Stimulated activated CD4-positive, alpha-beta T cell treated with anti-CD3 and anti-CD28 coated beads, Interleukin-12 subunit alpha, Interleukin-12 subunit beta, amount 100 ng/mL, for 48 hours (primary cell): Measurements from ENCODE around the gene GABPB1.

ENCODE experiments used
- DNase-seq, 3 donors: peaks; one replicate each; pipeline ENCODE4 v3.0.0-alpha.2; 2020; ENCODE audit warnings: low read depth in 2 of 3, low spot score in 1 of 3

GABPB1 gene

DNA sequence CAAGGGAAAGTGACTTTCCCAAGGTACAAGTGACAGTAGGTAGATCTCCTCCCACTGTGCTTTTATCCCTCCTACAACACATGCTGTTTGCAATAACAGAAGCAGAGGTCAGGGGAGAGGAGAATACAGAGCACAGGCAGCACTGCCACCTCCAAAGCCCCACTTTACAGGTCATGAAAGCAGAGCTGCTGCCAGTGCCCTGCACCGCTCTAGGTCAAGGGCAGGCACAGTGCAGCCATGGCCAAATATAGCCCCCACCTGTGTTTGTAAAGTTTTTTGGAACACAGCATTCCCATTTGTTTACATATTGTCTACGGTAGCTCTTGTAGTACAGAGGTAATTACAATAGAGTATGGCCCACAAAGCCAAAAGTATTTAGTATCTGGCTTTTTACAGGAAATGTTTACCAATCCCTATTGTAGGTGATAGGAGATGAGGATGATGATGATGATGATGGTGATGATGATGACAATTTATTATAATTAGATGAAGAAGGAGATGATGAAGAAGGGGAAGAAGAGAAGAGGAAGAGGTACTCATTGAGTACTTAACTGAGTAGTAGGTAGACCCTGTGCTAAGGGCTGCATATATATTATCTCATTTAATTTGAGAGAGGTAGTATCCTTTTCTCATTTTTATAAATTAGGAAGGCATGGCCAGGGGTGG is 109.9 kb downstream of the GABPB1 start:
- DNase-seq: no peak

DNA sequence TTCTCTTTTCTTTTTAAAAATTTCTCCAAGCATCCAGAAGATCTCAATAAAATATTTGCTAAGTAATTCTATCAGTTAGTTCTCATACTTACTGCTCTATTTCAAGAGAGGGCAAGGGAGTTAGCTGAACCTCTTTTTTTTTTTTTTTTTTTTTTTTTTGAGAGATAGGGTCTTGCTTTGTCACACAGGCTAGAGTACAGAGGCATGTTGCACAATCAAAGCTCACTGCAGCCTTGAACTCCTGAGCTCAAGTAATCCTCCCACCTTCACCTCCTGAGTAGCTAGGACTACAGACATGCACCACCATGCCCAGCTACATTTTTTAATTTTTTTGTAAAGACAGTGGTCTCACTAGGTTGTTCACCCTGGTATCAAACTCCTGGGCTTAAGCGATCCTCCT is 110.8 kb downstream of the GABPB1 start:
- DNase-seq: no peak

DNA sequence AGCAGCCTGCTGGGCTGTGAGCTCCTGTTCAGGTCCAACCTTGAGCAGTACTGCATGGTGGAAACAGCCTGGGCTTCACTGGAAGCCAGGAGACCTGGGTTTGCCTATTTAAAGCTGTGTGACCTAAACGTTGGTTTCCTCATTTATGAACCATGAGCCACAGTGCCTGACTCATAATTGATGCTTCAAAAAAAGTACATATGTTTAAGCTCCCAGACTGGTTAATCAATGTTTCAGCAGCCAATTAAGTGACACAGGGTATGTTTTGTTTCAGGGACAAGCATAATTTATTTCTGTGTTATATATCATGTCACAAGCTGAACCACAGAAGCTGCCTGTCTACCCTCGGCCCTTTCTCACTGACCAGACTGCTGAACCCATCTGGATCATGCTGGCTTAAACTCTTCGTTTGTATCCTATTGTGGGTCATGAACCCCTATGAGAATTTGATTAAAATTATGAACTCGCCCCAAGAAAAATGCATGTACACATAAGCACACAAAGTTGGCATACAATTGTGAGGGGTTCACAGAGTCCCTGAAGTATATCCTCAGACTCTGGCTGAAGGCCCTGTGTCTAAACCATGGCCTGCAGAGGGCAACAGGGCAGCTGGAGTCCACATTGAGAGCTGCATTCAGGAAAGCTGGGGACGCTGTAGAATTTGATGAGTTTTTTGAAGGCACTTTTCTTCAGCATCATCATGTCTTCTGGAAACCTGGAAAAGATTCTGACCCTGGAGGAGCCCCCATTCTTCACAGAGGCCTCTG is 113.1 kb downstream of the GABPB1 start:
- no peak for DNase-seq

DNA sequence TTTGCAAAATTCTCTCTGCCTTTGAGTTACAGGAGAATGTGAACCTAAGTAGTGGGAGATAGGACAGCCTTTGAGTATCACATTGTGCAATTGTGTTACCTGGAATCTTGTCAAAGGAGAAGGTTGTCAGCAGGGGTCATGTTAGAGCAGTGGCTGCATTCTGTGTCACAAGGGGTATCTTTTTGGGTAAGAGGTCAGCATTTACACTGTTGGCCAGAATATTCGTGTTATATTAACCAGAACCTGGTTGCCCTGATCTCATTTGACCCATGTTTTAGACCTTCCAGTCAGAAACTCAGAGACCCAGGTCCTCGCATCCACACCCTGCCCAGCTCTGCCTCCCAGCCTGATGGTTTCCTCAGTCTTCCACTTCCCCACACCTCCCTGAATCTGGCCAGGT is 116.7 kb downstream of the GABPB1 start:
- DNase-seq: no peak

- no peak for DNase-seq
These were observed 118.6 kb downstream of the GABPB1 start for GRCh38 chr15:50236433-50236832.

DNA sequence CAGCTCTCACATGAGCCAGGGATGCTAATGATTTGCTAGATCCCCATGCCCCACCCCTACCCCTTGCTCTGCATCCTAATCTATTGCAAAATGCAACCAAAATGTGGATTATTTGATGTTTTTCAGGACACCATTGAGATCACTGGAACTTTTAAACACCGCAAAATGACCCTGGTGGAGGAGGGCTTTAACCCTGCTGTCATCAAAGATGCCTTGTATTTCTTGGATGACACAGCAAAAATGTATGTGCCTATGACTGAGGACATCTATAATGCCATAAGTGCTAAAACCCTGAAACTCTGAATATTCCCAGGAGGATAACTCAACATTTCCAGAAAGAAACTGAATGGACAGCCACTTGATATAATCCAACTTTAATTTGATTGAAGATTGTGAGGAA is 119.2 kb downstream of the GABPB1 start:
- no peak for DNase-seq

DNA sequence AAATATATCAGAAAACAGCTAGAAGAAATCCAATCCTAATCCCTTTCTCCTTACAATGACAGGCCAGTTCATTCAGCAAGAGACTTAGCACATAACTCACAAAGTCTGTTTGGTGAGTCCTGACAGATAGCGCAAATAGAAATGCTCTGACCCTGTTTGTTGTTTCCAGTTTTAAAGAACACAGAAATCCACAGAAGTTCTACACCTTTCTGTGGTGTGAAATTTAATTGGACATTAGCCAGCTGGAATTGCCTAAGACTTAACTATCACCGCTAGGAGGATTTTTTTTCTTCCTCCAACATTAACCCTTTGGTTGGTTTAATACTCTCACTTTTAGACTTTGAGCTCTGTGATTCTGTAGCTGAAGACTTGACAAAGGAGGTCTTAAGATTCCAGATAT is 120.2 kb downstream of the GABPB1 start:
- no peak for DNase-seq

DNA sequence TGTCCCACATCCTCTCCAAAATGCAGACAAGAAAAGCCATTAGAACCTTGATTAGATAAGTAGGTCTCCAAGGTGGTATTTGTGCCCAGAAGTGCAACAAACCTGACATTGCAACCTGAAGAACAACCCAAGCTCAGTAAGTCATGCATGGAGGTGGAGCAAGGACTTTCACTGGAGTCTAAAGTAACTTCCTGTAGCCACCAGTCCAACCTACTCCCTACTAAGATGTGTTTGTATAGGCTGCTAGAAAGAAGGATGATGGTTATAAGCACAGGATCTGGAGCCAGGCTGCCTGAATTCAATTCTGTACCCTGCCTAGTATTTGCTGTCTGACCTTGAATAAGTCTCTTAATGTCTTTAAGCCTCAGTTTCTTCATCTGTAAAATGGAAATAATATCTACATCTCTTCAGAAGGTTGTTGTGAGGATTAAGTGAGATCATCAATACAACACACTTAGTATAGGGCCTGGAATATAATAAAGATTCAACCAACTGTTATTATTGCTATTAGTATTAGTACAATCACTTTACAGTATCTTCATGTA is 121.7 kb downstream of the GABPB1 start:
- no peak for DNase-seq

- DNase-seq: no peak
These were observed 122.2 kb downstream of the GABPB1 start for GRCh38 chr15:50232791-50233190.

DNA sequence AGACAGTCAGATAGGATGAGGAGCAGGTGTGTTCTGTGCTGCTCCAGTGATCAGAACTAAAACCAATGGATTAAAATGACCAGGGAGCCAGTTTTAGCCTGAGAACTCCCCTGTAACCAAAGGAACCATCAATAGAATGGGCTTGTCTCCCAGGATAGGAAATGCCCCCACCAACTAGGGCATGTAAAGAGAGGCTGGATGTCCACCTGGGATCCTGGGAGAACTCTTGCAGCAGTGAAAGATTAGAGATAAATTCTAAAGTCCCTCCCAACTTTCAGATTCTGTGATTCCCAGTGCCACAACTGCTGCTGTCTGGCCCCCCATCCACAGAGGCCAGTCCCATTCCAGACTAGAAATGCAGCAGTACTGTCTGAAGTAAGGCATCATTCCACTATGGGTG is 123.2 kb downstream of the GABPB1 start:
- DNase-seq: no peak

GRCh38 chr15:50229336-50229735 is 125.7 kb downstream of the GABPB1 start:
- no peak for DNase-seq

DNA sequence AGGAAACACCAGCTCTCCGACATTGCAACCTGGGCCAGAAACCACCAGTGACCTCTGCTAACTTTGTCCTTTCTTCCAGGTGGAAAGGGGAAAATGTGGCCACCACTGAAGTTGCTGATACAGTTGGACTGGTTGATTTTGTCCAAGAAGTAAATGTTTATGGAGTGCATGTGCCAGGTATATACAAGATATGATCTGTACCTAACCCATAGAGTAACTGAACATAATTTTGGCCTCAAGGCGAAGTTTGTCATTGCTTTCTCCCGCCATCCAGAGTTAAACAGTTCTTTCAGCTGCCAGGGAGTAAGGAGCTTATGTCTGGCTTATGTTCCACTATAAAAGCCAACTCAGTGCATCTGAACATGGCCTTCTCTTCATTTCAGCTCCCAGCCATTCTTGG is 126.1 kb downstream of the GABPB1 start:
- no peak for DNase-seq

- no peak for DNase-seq
These were observed 127.9 kb downstream of the GABPB1 start for GRCh38 chr15:50227076-50227475.

DNA sequence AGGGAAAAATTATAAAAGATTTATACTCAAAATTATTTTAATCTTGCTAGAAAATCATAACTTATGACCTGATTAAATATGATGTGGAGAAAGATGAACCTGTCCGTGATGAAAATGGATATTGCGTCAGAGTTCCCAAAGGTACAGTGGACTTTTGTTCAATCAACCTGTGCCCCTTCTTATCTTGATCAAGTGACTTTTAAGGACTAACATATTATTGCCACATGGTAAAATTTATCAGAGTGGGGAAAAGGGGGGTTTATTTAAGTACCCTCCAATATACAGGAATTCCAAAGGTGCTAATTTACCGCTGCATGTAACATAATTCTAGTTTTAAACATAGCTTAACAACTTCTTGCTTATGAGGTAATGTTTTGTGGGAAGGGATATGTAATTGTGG is 129.1 kb downstream of the GABPB1 start:
- no peak for DNase-seq
